ENCODE results near the gene LURAP1L. TPM values are rescaled to one million over a fixed set of nuclear protein-coding genes. Genes with fewer than 3 reads are reported as not detected.

The LURAP1L gene
- 17.7 and 26.5 TPM in 2 replicates for total RNA-seq

GRCh38 chr9:12774861-12775678 lies at the start of gene LURAP1L:
Gene LURAP1L, plus strand, starts transcription at chr9:12775020. Its CDS starts 696 bp downstream, at chr9:12775716.

Other genes with a start within 250 kb of the LURAP1L start
- gene TYRP1, start 81.6 kb upstream of the LURAP1L start, total RNA-seq = 0.23 TPM in 1 of 2 replicates, not detected in the other